Endothelial cell (in vitro differentiated cells): ENCODE data around the gene DUSP2. TPM values are rescaled to one million over a fixed set of nuclear protein-coding genes. Genes with fewer than 3 reads are reported as not detected.
A peak's percentile ranks its signal among the peaks of the same experiment; 100 is the strongest.

Experiments used
- DNase-seq: peaks from one replicate; pipeline ENCODE4 v3.0.0; 2021; ENCODE audit warnings: low spot score
- H3K27ac Mint-ChIP-seq: one replicate; pipeline ENCODE4 v1.8.0; 2021; ENCODE audit warnings: mixed read lengths, inconsistent platforms; ENCODE audit not compliant: unreplicated experiment
- H3K27me3 Mint-ChIP-seq: one replicate; pipeline ENCODE4 v1.8.0; 2021; ENCODE audit warnings: mild to moderate bottlenecking, moderate library complexity, mixed read lengths, inconsistent platforms; ENCODE audit not compliant: unreplicated experiment
- H3K36me3 Mint-ChIP-seq: one replicate; pipeline ENCODE4 v1.8.0; 2021; ENCODE audit warnings: mild to moderate bottlenecking, low read depth, mixed read lengths, inconsistent platforms; ENCODE audit not compliant: unreplicated experiment
- H3K4me1 Mint-ChIP-seq: one replicate; pipeline ENCODE4 v1.8.0; 2021; ENCODE audit warnings: mild to moderate bottlenecking, mixed read lengths, inconsistent platforms; ENCODE audit not compliant: unreplicated experiment
- H3K4me3 Mint-ChIP-seq: one replicate; pipeline ENCODE4 v1.8.0; 2021; ENCODE audit warnings: mild to moderate bottlenecking, mixed read lengths, inconsistent platforms; ENCODE audit not compliant: unreplicated experiment
- H3K9me3 Mint-ChIP-seq: one replicate; pipeline ENCODE4 v1.8.0; 2021; ENCODE audit warnings: mixed read lengths, inconsistent platforms; ENCODE audit not compliant: unreplicated experiment
- CTCF ChIP-seq: fragments of 200-600 bp; sonication (generic); IDR thresholded peaks from one replicate; pipeline ENCODE4 v1.5.0; 2021; ENCODE audit warnings: antibody characterized with exemption; ENCODE audit not compliant: unreplicated experiment
- total RNA-seq: library from RNA; stranded (reverse); fragmentation: NEBNext Ultra II Directional; extraction: Animal tissue kit (Norgen Biotek cat#: 25700); gene quantifications from one replicate; pipeline ENCODE4 v1.2.1, GENCODE V29; 2021; ENCODE audit not compliant: unreplicated experiment

The DUSP2 gene
- total RNA-seq, 1 donor from 2014 or later = not detected

- DNase-seq = no peak
Measured at GRCh38 chr2:96147593-96148201, 2.5 kb upstream of the DUSP2 start.

GRCh38 chr2:96146881-96147592 is 1.8 kb upstream of the DUSP2 start:
- Mint-ChIP-seq H3K4me1 (peaks cover 12% of the 10 kb centered on the region), H3K4me3 (no peak overlapping the region), H3K27me3 (peaks cover 18% of the 10 kb centered on the region), H3K36me3 (no peaks in the 10 kb centered on the region), H3K27ac (no peak overlapping the region), H3K9me3 (no peaks in the 10 kb centered on the region)
- no peak for TF ChIP-seq CTCF
- DNase-seq = no peak

More at GRCh38 chr2:96147593-96148201, 2.5 kb upstream of the DUSP2 start:
- no peak for TF ChIP-seq CTCF
- Mint-ChIP-seq H3K9me3 (no peaks in the 10 kb centered on the region), H3K27me3 (peaks cover 18% of the 10 kb centered on the region), H3K36me3 (no peaks in the 10 kb centered on the region), H3K4me1 (peaks cover 14% of the 10 kb centered on the region), H3K27ac (no peak overlapping the region), H3K4me3 (no peak overlapping the region)

- H3K4me1 Mint-ChIP-seq = peaks cover 9% of the 10 kb centered on the region
- DNase-seq = no peak
- no peak overlapping the region for H3K27ac Mint-ChIP-seq
- no peak for TF ChIP-seq CTCF
- H3K4me3 Mint-ChIP-seq = no peak overlapping the region
- H3K36me3 Mint-ChIP-seq = no peaks in the 10 kb centered on the region
- peaks cover 18% of the 10 kb centered on the region for H3K27me3 Mint-ChIP-seq
- H3K9me3 Mint-ChIP-seq = no peaks in the 10 kb centered on the region
Measured at GRCh38 chr2:96146153-96146880, 1.1 kb upstream of the DUSP2 start.

GRCh38 chr2:96145848-96146152 is 560 bp upstream of the DUSP2 start:
- TF ChIP-seq CTCF = no peak
- Mint-ChIP-seq H3K4me1 (peaks cover 8% of the 10 kb centered on the region), H3K9me3 (no peaks in the 10 kb centered on the region), H3K4me3 (peak overlapping the region; percentile 74), H3K27ac (no peak overlapping the region), H3K36me3 (no peaks in the 10 kb centered on the region), H3K27me3 (peaks cover 18% of the 10 kb centered on the region)
- DNase-seq = no peak
